Loucy (cell line): ENCODE measurements around the gene KRTAP5-8.

Experiments used
- EZH2phosphoT487 ChIP-seq: fragments of 200-600 bp; IDR thresholded peaks from 2 replicates; pipeline ENCODE4 v1.6.1; 2018; ENCODE audit warnings: antibody characterized with exemption, mild to moderate bottlenecking, moderate library complexity, borderline replicate concordance
- TF ChIP-seq, protein P1 (sequence below): fragments of 200-600 bp; sonication (generic); conservative IDR thresholded peaks from 2 replicates; pipeline ENCODE4 v1.5.1; 2014; ENCODE audit warnings: mild to moderate bottlenecking, antibody characterized with exemption, low read length

DNA sequence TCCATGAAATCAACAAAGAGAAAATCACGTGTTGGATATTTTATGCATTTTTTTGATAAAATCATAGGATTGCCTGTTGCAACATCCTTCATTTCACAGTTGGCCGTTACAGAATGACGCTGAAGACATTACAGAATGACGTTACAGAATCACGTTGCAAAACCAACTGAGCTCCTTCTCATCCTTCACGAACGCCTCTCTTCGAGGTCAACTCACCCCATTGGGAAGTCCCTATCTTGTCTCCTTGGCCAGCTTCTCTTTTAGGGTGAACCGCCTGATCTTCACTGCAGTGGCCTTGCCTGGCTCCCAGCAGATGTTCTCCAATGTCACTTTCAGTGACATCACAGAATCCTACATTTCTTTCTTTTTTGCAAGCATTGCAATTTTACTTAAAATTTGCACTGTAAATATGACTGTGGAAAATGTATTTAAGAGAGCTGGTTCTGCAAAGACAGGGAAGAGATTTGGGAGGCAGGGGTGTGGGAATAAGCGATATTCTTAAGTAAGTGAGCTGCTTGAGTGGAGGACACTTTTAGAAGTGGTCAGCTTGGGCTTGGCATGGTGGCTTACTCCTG is 5.7 kb upstream of the KRTAP5-8 start:
- TF ChIP-seq, protein P1, sequence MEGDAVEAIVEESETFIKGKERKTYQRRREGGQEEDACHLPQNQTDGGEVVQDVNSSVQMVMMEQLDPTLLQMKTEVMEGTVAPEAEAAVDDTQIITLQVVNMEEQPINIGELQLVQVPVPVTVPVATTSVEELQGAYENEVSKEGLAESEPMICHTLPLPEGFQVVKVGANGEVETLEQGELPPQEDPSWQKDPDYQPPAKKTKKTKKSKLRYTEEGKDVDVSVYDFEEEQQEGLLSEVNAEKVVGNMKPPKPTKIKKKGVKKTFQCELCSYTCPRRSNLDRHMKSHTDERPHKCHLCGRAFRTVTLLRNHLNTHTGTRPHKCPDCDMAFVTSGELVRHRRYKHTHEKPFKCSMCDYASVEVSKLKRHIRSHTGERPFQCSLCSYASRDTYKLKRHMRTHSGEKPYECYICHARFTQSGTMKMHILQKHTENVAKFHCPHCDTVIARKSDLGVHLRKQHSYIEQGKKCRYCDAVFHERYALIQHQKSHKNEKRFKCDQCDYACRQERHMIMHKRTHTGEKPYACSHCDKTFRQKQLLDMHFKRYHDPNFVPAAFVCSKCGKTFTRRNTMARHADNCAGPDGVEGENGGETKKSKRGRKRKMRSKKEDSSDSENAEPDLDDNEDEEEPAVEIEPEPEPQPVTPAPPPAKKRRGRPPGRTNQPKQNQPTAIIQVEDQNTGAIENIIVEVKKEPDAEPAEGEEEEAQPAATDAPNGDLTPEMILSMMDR: no peak
- TF ChIP-seq EZH2phosphoT487: no peak
